GM23338 (cell line): ENCODE data around the gene LRIG3. TPM values are rescaled to one million over a fixed set of nuclear protein-coding genes. Genes with fewer than 3 reads are reported as not detected.

Source experiments
- ATAC-seq: fragments of 200-7000 bp; cut with Tn5 transposase; 3 replicates; pipeline ENCODE4 v1.9.1; 2020
- DNase-seq: peaks from one replicate; pipeline ENCODE4 v3.0.0-alpha.2; 2015; ENCODE audit warnings: low spot score
- H2AFZ ChIP-seq: fragments of 200-600 bp; sonication (generic); 2 replicates; pipeline ENCODE4 v1.8.0; 2016; ENCODE audit warnings: antibody characterized with exemption, mild to moderate bottlenecking, moderate library complexity
- H3F3A ChIP-seq: fragments of 200-600 bp; sonication (generic); replicated peaks from 2 replicates; pipeline ENCODE4 v1.8.0; 2017; ENCODE audit warnings: antibody characterized with exemption, mixed run types, low read depth
- H3K27ac ChIP-seq: fragments of 200-600 bp; sonication (generic); 2 replicates; pipeline ENCODE4 v1.6.1; 2016; ENCODE audit warnings: low read depth
- H3K27me3 ChIP-seq: fragments of 200-600 bp; sonication (generic); 2 replicates; pipeline ENCODE4 v1.8.0; 2016; ENCODE audit warnings: mild to moderate bottlenecking, mixed run types, moderate library complexity; ENCODE audit not compliant: insufficient read depth
- H3K36me3 ChIP-seq: fragments of 200-600 bp; sonication (generic); 2 replicates; pipeline ENCODE4 v1.8.0; 2016; ENCODE audit warnings: mild to moderate bottlenecking; ENCODE audit not compliant: insufficient read depth
- H3K4me1 ChIP-seq: fragments of 200-600 bp; sonication (generic); 2 replicates; pipeline ENCODE4 v1.8.0; 2016; ENCODE audit warnings: mild to moderate bottlenecking, moderate library complexity; ENCODE audit not compliant: insufficient read depth
- H3K4me2 ChIP-seq: fragments of 200-600 bp; sonication (generic); 2 replicates; pipeline ENCODE4 v1.7.1; 2017; ENCODE audit warnings: mixed run types
- H3K4me3 ChIP-seq: fragments of 200-600 bp; sonication (generic); 2 replicates; pipeline ENCODE4 v1.6.1; 2016; ENCODE audit warnings: mixed run types
- H3K79me2 ChIP-seq: fragments of 200-600 bp; sonication (generic); replicated peaks from 2 replicates; pipeline ENCODE4 v1.8.0; 2017; ENCODE audit warnings: mild to moderate bottlenecking; ENCODE audit not compliant: insufficient read depth
- H3K9me2 ChIP-seq: fragments of 200-600 bp; sonication (generic); 2 replicates; pipeline ENCODE4 v1.8.0; 2017; ENCODE audit not compliant: insufficient read depth
- H4K20me1 ChIP-seq: fragments of 200-600 bp; sonication (generic); replicated peaks from 2 replicates; pipeline ENCODE4 v1.8.0; 2017; ENCODE audit warnings: mild to moderate bottlenecking; ENCODE audit not compliant: insufficient read depth
- H3K27ac Mint-ChIP-seq: 2 replicates; pipeline ENCODE4 v1.8.0; 2020; ENCODE audit warnings: inconsistent platforms, mild to moderate bottlenecking, moderate library complexity, mixed read lengths
- H3K27me3 Mint-ChIP-seq: 3 replicates; pipeline ENCODE4 v1.8.0; 2022; ENCODE audit warnings: low read depth, mild to moderate bottlenecking, moderate library complexity, mixed read lengths, inconsistent platforms; ENCODE audit not compliant: insufficient read depth, poor library complexity
- H3K36me3 Mint-ChIP-seq: 3 replicates; pipeline ENCODE4 v1.8.0; 2021; ENCODE audit warnings: low read depth, mild to moderate bottlenecking, inconsistent platforms, moderate library complexity, mixed read lengths
- H3K4me1 Mint-ChIP-seq: 3 replicates; pipeline ENCODE4 v1.8.0; 2020; ENCODE audit warnings: mild to moderate bottlenecking, inconsistent platforms, mixed read lengths
- H3K4me3 Mint-ChIP-seq: 3 replicates; pipeline ENCODE4 v1.8.0; 2021; ENCODE audit warnings: moderate library complexity, mild to moderate bottlenecking, inconsistent platforms, mixed read lengths
- H3K9me3 Mint-ChIP-seq: 3 replicates; pipeline ENCODE4 v1.8.0; 2020; ENCODE audit warnings: moderate library complexity, mild to moderate bottlenecking, inconsistent platforms, mixed read lengths
- CREB1 ChIP-seq: fragments of 250-450 bp; sonication (Bioruptor Pico); IDR thresholded peaks from 2 replicates; pipeline ENCODE4 v1.5.0; 2020; ENCODE audit warnings: low read depth, mild to moderate bottlenecking, moderate library complexity
- ETS1 ChIP-seq: IDR thresholded peaks from 2 replicates; pipeline ENCODE4 v1.6.1; 2016; ENCODE audit warnings: antibody characterized with exemption
- EZH2 ChIP-seq: fragments of 200-600 bp; sonication (generic); IDR thresholded peaks from one replicate; pipeline ENCODE4 v1.8.0; 2017; ENCODE audit warnings: antibody characterized with exemption, mild to moderate bottlenecking, low read depth; ENCODE audit not compliant: unreplicated experiment
- EZH2phosphoT487 ChIP-seq: fragments of 200-600 bp; sonication (generic); IDR thresholded peaks from one replicate; pipeline ENCODE4 v1.8.1; 2018; ENCODE audit warnings: antibody characterized with exemption; ENCODE audit not compliant: unreplicated experiment
- JUNB ChIP-seq: IDR thresholded peaks from one replicate; pipeline ENCODE4 v1.6.1; 2016; ENCODE audit warnings: antibody characterized with exemption; ENCODE audit not compliant: unreplicated experiment
- NANOG ChIP-seq: IDR thresholded peaks from 2 replicates; pipeline ENCODE4 v1.6.1; 2016; ENCODE audit warnings: antibody characterized with exemption, borderline replicate concordance
- POLR2AphosphoS5 ChIP-seq: IDR thresholded peaks from 2 replicates; pipeline ENCODE4 v1.6.1; 2016; ENCODE audit warnings: antibody characterized with exemption, low read depth
- REST ChIP-seq: IDR thresholded peaks from one replicate; pipeline ENCODE4 v1.6.1; 2018; ENCODE audit warnings: antibody characterized with exemption; ENCODE audit not compliant: unreplicated experiment
- STAT1 ChIP-seq: IDR thresholded peaks from one replicate; pipeline ENCODE4 v1.6.1; 2016; ENCODE audit warnings: antibody characterized with exemption; ENCODE audit not compliant: unreplicated experiment
- ZNF114 ChIP-seq: fragments of 250-450 bp; sonication (Bioruptor Pico); IDR thresholded peaks from 2 replicates; pipeline ENCODE4 v1.5.0; 2020; ENCODE audit warnings: mild to moderate bottlenecking, moderate library complexity
- ZNF331 ChIP-seq: fragments of 250-450 bp; sonication (Bioruptor Pico); IDR thresholded peaks from 2 replicates; pipeline ENCODE4 v1.5.0; 2020; ENCODE audit warnings: low read depth, mild to moderate bottlenecking, moderate library complexity
- polyA plus RNA-seq: library from polyadenylated mRNA; unstranded; fragments of >200 nt; fragmentation: Nextera tagmentation; extraction: Ambion mirVana; gene quantifications from 2 replicates; pipeline ENCODE4 v1.2.1, GENCODE V29; 2016
- total RNA-seq: library from RNA; depleted of rRNA; stranded (reverse); fragments of >200 nt; shearing (Covaris generic); gene quantifications from 2 replicates; pipeline ENCODE4 v1.2.3, GENCODE V29; 2014
- TF ChIP-seq, protein P1 (sequence below), 2 experiments: fragments of 200-600 bp in 1 of 2; sonication (generic) in 1 of 2; conservative IDR thresholded peaks; 2 replicates each; pipeline versions ENCODE4 v1.5.1 to v1.6.1; 2016 to 2017; ENCODE audit warnings: antibody characterized with exemption in 2 of 2, low read depth in 2 of 2, mild to moderate bottlenecking in 2 of 2, moderate library complexity in 1 of 2
- TF ChIP-seq, protein P2 (sequence below): fragments of 250-450 bp; sonication (Bioruptor Pico); IDR thresholded peaks from 2 replicates; pipeline ENCODE4 v1.5.0; 2020; ENCODE audit warnings: mild to moderate bottlenecking, moderate library complexity

LRIG3 gene
- total and polyA plus RNA-seq, 2 experiments from 2014 or later: 1.6 to 7.5 TPM

- Mint-ChIP-seq H3K9me3 (peaks cover 6% of the 10 kb centered on the region; the same call in 1 of the 3 replicates), H3K27ac (no peak overlapping the region), H3K4me1 (peaks cover 4% of the 10 kb centered on the region; the same call in 2 of the 3 replicates), H3K4me3 (no peak overlapping the region), H3K36me3 (peaks cover 7% of the 10 kb centered on the region; the same call in 1 of the 3 replicates), H3K27me3 (peaks cover 2% of the 10 kb centered on the region)
- H3K9me2 ChIP-seq: no peaks in the 10 kb centered on the region
- no peaks in the 10 kb centered on the region for H4K20me1 ChIP-seq
- H3K4me1 ChIP-seq: peaks cover 3% of the 10 kb centered on the region; the same call in 1 of the 2 replicates
- no peaks in the 10 kb centered on the region for H3K36me3 ChIP-seq
- no peak for ATAC-seq
- no peak overlapping the region for H3K4me3 ChIP-seq
- H3F3A ChIP-seq: no peaks in the 10 kb centered on the region
- no peak overlapping the region for H3K4me2 ChIP-seq
- no peak for TF ChIP-seq JUNB
- TF ChIP-seq REST: no peak
- no peak for TF ChIP-seq ZNF114
- TF ChIP-seq EZH2phosphoT487: no peak
- TF ChIP-seq ZNF331 (CRISPR knock-in tag): no peak
- TF ChIP-seq CREB1 (CRISPR knock-in tag): no peak
- TF ChIP-seq EZH2: no peak
- TF ChIP-seq ETS1: no peak
- TF ChIP-seq, protein P1, sequence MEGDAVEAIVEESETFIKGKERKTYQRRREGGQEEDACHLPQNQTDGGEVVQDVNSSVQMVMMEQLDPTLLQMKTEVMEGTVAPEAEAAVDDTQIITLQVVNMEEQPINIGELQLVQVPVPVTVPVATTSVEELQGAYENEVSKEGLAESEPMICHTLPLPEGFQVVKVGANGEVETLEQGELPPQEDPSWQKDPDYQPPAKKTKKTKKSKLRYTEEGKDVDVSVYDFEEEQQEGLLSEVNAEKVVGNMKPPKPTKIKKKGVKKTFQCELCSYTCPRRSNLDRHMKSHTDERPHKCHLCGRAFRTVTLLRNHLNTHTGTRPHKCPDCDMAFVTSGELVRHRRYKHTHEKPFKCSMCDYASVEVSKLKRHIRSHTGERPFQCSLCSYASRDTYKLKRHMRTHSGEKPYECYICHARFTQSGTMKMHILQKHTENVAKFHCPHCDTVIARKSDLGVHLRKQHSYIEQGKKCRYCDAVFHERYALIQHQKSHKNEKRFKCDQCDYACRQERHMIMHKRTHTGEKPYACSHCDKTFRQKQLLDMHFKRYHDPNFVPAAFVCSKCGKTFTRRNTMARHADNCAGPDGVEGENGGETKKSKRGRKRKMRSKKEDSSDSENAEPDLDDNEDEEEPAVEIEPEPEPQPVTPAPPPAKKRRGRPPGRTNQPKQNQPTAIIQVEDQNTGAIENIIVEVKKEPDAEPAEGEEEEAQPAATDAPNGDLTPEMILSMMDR (conservative IDR thresholded peaks at IDR 0.05; ENCODE audit: low read depth in 2 of 2): no peak
- no peak for TF ChIP-seq NANOG
- no peak for TF ChIP-seq STAT1
- TF ChIP-seq POLR2AphosphoS5: no peak
- TF ChIP-seq, protein P2, sequence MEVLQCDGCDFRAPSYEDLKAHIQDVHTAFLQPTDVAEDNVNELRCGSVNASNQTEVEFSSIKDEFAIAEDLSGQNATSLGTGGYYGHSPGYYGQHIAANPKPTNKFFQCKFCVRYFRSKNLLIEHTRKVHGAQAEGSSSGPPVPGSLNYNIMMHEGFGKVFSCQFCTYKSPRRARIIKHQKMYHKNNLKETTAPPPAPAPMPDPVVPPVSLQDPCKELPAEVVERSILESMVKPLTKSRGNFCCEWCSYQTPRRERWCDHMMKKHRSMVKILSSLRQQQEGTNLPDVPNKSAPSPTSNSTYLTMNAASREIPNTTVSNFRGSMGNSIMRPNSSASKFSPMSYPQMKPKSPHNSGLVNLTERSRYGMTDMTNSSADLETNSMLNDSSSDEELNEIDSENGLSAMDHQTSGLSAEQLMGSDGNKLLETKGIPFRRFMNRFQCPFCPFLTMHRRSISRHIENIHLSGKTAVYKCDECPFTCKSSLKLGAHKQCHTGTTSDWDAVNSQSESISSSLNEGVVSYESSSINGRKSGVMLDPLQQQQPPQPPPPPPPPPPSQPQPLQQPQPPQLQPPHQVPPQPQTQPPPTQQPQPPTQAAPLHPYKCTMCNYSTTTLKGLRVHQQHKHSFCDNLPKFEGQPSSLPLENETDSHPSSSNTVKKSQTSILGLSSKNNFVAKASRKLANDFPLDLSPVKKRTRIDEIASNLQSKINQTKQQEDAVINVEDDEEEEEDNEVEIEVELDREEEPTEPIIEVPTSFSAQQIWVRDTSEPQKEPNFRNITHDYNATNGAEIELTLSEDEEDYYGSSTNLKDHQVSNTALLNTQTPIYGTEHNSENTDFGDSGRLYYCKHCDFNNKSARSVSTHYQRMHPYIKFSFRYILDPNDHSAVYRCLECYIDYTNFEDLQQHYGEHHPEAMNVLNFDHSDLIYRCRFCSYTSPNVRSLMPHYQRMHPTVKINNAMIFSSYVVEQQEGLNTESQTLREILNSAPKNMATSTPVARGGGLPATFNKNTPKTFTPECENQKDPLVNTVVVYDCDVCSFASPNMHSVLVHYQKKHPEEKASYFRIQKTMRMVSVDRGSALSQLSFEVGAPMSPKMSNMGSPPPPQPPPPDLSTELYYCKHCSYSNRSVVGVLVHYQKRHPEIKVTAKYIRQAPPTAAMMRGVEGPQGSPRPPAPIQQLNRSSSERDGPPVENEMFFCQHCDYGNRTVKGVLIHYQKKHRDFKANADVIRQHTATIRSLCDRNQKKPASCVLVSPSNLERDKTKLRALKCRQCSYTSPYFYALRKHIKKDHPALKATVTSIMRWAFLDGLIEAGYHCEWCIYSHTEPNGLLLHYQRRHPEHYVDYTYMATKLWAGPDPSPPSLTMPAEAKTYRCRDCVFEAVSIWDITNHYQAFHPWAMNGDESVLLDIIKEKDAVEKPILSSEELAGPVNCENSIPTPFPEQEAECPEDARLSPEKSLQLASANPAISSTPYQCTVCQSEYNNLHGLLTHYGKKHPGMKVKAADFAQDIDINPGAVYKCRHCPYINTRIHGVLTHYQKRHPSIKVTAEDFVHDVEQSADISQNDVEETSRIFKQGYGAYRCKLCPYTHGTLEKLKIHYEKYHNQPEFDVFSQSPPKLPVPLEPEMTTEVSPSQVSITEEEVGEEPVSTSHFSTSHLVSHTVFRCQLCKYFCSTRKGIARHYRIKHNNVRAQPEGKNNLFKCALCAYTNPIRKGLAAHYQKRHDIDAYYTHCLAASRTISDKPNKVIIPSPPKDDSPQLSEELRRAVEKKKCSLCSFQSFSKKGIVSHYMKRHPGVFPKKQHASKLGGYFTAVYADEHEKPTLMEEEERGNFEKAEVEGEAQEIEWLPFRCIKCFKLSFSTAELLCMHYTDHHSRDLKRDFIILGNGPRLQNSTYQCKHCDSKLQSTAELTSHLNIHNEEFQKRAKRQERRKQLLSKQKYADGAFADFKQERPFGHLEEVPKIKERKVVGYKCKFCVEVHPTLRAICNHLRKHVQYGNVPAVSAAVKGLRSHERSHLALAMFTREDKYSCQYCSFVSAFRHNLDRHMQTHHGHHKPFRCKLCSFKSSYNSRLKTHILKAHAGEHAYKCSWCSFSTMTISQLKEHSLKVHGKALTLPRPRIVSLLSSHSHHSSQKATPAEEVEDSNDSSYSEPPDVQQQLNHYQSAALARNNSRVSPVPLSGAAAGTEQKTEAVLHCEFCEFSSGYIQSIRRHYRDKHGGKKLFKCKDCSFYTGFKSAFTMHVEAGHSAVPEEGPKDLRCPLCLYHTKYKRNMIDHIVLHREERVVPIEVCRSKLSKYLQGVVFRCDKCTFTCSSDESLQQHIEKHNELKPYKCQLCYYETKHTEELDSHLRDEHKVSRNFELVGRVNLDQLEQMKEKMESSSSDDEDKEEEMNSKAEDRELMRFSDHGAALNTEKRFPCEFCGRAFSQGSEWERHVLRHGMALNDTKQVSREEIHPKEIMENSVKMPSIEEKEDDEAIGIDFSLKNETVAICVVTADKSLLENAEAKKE (CRISPR knock-in tag): no peak
- H3K27me3 ChIP-seq: no peaks in the 10 kb centered on the region
- no peak overlapping the region for H2AFZ ChIP-seq
- H3K79me2 ChIP-seq: no peaks in the 10 kb centered on the region
- H3K27ac ChIP-seq: no peak overlapping the region
- no peak for DNase-seq
Measured at GRCh38 chr12:58844161-58844560, 76.1 kb downstream of the LRIG3 start.
